ENCODE results near the gene FAM118A. TPM values are rescaled to one million over a fixed set of nuclear protein-coding genes. Genes with fewer than 3 reads are reported as not detected.
A peak's percentile ranks its signal among the peaks of the same experiment; 100 is the strongest.

The FAM118A gene
- polyA plus RNA-seq, 1 experiment, result 23.3 TPM

DNA sequence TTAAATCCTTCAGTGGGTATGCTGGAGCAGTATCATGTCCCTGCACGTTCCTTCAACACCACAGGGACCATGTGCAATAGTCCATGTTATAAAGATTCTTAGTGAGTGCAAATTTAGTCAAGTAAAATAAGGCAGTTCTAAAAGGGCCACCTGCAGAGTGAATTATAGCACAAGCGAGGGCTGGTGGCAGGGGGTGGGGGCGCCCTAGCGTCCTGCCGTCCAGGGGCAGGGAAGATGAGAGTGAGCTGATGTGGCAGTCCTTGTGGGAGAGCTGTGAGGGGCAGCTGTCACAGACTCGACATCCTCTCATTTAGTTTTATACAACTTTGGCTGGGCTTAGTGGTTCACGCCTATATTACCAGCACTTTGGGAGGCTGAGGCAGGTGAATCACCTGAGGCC is 29.1 kb downstream of the FAM118A start:
- Histone ChIP-seq H3K4me3 (ENCODE audit: low read depth, low read length) (no peak overlapping the region), H3K27me3 (ENCODE audit: control insufficient read depth, insufficient read depth, low read length) (no peaks in the 10 kb centered on the region), H3K9me3 (ENCODE audit: control insufficient read depth, insufficient read depth, low read length) (no peaks in the 10 kb centered on the region), H3K27ac (ENCODE audit: low read depth, low read length) (no peak overlapping the region)
- DNase-seq (ENCODE audit: low read depth, low spot score), result no peak
- ChIA-PET CTCF (no interaction called here), POLR2A (no interaction called here)
- TF ChIP-seq, protein P1, sequence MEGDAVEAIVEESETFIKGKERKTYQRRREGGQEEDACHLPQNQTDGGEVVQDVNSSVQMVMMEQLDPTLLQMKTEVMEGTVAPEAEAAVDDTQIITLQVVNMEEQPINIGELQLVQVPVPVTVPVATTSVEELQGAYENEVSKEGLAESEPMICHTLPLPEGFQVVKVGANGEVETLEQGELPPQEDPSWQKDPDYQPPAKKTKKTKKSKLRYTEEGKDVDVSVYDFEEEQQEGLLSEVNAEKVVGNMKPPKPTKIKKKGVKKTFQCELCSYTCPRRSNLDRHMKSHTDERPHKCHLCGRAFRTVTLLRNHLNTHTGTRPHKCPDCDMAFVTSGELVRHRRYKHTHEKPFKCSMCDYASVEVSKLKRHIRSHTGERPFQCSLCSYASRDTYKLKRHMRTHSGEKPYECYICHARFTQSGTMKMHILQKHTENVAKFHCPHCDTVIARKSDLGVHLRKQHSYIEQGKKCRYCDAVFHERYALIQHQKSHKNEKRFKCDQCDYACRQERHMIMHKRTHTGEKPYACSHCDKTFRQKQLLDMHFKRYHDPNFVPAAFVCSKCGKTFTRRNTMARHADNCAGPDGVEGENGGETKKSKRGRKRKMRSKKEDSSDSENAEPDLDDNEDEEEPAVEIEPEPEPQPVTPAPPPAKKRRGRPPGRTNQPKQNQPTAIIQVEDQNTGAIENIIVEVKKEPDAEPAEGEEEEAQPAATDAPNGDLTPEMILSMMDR (IDR thresholded peaks at IDR 0.05; ENCODE audit: low read depth, low read length), result no peak

DNA sequence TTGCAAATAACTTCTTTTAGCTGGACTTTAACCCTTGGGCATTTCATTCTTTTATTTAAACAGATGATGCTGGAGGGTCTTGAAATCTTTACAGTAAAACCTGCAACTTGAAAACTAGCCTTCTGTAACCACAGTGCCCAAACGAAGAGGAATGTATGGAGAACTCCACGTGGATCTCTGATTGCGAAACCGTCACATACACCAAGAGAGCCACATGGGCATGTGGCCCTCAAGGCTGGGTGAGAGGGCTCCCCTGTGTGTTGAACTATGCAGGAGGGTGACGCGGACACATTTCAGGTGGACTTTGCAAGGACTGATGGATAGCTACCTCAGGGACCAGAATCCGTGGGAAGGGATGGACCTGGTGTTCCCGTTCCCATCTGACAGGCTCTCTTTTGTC is 30.6 kb downstream of the FAM118A start:
- no peak for DNase-seq (ENCODE audit: low read depth, low spot score)
- Histone ChIP-seq H3K27me3 (ENCODE audit: control insufficient read depth, insufficient read depth, low read length) (no peaks in the 10 kb centered on the region), H3K9me3 (ENCODE audit: control insufficient read depth, insufficient read depth, low read length) (no peaks in the 10 kb centered on the region), H3K27ac (ENCODE audit: low read depth, low read length) (no peak overlapping the region), H3K4me3 (ENCODE audit: low read depth, low read length) (no peak overlapping the region)
- POLR2A ChIA-PET, result no interaction called here
- TF ChIP-seq, protein P1 (IDR thresholded peaks at IDR 0.05; ENCODE audit: low read depth, low read length), result no peak
- CTCF ChIA-PET, result interaction anchor here (0.6 kb wide), 1 partner anchor 96 kb away, joined by 3 read pairs; no protein-coding TSS in a partner anchor

DNA sequence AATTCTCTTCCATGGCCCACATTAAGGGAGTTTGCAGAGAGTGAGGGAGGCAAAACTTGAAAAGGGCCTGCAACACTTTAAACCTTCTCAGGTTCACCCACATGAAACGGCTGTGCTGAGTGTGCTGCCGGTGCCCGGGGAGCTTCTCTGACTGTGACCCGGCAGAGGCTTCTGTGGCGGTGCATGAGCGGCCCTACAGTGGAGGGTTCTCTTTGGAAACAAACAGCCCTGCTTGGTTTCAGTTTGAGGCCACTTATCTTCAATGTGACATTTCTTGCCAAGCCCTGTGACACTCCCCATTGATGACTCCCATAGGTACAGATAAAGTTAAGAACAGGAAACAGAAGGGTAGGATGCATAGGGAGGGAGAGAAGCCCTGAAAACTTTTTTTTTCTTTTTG is 31.8 kb downstream of the FAM118A start:
- no peak for DNase-seq (ENCODE audit: low read depth, low spot score)
- no peaks in the 10 kb centered on the region for H3K9me3 ChIP-seq (ENCODE audit: control insufficient read depth, insufficient read depth, low read length)
- H3K4me3 ChIP-seq (ENCODE audit: low read depth, low read length), result no peak overlapping the region
- ChIA-PET CTCF (no interaction called here), POLR2A (no interaction called here)
- no peak overlapping the region for H3K27ac ChIP-seq (ENCODE audit: low read depth, low read length)
- TF ChIP-seq, protein P1 (IDR thresholded peaks at IDR 0.05; ENCODE audit: low read depth, low read length), result no peak
- no peaks in the 10 kb centered on the region for H3K27me3 ChIP-seq (ENCODE audit: control insufficient read depth, insufficient read depth, low read length)

DNA sequence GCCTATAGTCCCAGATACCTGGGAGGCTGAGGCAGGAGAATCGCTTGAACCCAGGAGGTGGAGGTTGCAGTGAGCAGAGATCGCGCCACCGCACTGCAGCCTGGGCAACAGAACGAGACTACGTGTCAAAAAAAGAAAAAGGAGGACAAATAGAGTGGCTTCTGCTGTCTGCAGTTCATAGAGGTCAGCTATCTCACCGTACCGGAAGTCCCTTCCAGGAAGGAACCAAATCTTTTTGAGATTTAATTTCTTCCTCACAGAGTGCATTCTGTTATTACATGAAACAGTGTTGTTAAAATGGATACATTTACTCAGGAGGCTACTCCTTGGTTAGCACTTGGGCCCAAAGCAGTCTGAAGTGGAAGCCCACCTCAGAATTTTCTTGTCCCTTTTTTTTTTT is 33.4 kb downstream of the FAM118A start:
- TF ChIP-seq, protein P1 (IDR thresholded peaks at IDR 0.05; ENCODE audit: low read depth, low read length), result no peak
- ChIA-PET POLR2A (no interaction called here), CTCF (no interaction called here)
- H3K27ac ChIP-seq (ENCODE audit: low read depth, low read length), result no peak overlapping the region
- H3K9me3 ChIP-seq (ENCODE audit: control insufficient read depth, insufficient read depth, low read length), result no peaks in the 10 kb centered on the region
- DNase-seq (ENCODE audit: low read depth, low spot score), result no peak
- no peak overlapping the region for H3K4me3 ChIP-seq (ENCODE audit: low read depth, low read length)
- no peaks in the 10 kb centered on the region for H3K27me3 ChIP-seq (ENCODE audit: control insufficient read depth, insufficient read depth, low read length)

DNA sequence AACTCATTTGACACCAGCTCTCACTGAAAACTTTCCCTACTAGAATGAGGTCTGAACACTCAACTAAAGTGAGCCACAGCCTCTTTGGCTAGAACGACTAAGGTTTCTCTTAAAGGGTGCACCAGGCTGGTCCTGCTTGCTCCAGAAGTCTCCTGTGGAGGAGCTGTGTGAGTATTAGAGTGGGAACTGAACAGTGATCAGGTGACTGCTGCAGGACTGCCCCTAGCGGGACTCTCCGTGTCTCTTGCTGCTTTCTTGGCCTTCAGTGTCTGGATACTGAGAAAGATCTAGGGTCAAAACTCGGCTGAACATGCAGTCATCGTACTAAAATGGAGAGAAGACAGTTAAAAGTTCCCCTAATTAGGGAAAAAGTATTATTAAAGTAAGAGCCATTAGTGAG is 34.6 kb downstream of the FAM118A start:
- DNase-seq (ENCODE audit: low read depth, low spot score), result no peak
- no peak overlapping the region for H3K4me3 ChIP-seq (ENCODE audit: low read depth, low read length)
- ChIA-PET CTCF (no interaction called here), POLR2A (no interaction called here)
- H3K27me3 ChIP-seq (ENCODE audit: control insufficient read depth, insufficient read depth, low read length), result no peaks in the 10 kb centered on the region
- no peak overlapping the region for H3K27ac ChIP-seq (ENCODE audit: low read depth, low read length)
- H3K9me3 ChIP-seq (ENCODE audit: control insufficient read depth, insufficient read depth, low read length), result no peaks in the 10 kb centered on the region
- TF ChIP-seq, protein P1 (IDR thresholded peaks at IDR 0.05; ENCODE audit: low read depth, low read length), result peak; percentile 23

All from AG04450 (cell line).